H1 (cell line): ENCODE data around the gene EGR4. TPM values are rescaled to one million over a fixed set of nuclear protein-coding genes. Genes with fewer than 3 reads are reported as not detected.

Experiments used
- CTCF ChIA-PET: fragments of 300-600 bp; sonication (Branson Sonifier 250); formaldehyde crosslinking; loops from one replicate; lab custom pipeline; 2021; ENCODE audit not compliant: partially characterized antibody; lab: Charles Lee
- POLR2A ChIA-PET: fragments of 300-600 bp; sonication (Branson Sonifier 250); formaldehyde crosslinking; loops from one replicate; lab custom pipeline; 2021; ENCODE audit warnings: inconsistent platforms; ENCODE audit not compliant: partially characterized antibody; lab: Charles Lee
- DNase-seq, 2 experiments: peaks; one replicate each; pipeline versions ENCODE4 v3.0.0 to v3.0.0-alpha.2; 2010 to 2022; ENCODE audit warnings: low spot score in 2 of 2, low read depth in 1 of 2, mixed read lengths in 1 of 2
- FAIRE-seq: peaks from 2 replicates; lab custom pipeline; 2011; peaks lifted over from hg19 to GRCh38; lab: Jason Lieb, UNC
- H2AFZ ChIP-seq: 2 replicates; pipeline ENCODE4 v1.8.1; 2012; ENCODE audit warnings: low read length, inconsistent platforms
- H2AK5ac ChIP-seq: 2 replicates; pipeline ENCODE4 v1.6.1; 2013; ENCODE audit warnings: low read depth, low read length
- H2BK120ac ChIP-seq: replicated peaks from 2 replicates; pipeline ENCODE3; 2013; ENCODE audit warnings: low read depth, low read length, inconsistent platforms
- H2BK12ac ChIP-seq: 2 replicates; pipeline ENCODE4 v1.6.1; 2013; ENCODE audit warnings: low read depth, low read length
- H2BK15ac ChIP-seq: 2 replicates; pipeline ENCODE4 v1.6.1; 2013; ENCODE audit warnings: low read length
- H2BK20ac ChIP-seq: 2 replicates; pipeline ENCODE4 v1.6.1; 2013; ENCODE audit warnings: low read length
- H2BK5ac ChIP-seq: 2 replicates; pipeline ENCODE4 v1.6.1; 2013; ENCODE audit warnings: low read depth, low read length
- H3K14ac ChIP-seq: 2 replicates; pipeline ENCODE4 v1.6.1; 2013; ENCODE audit warnings: inconsistent platforms; ENCODE audit not compliant: insufficient read length
- H3K18ac ChIP-seq: 2 replicates; pipeline ENCODE4 v1.6.1; 2013; ENCODE audit warnings: low read length; ENCODE audit errors: extremely low read depth
- H3K23ac ChIP-seq: 2 replicates; pipeline ENCODE4 v1.6.1; 2013; ENCODE audit warnings: inconsistent platforms; ENCODE audit not compliant: insufficient read length
- H3K23me2 ChIP-seq: 2 replicates; pipeline ENCODE4 v1.6.1; 2013; ENCODE audit warnings: low read depth, low read length
- H3K27ac ChIP-seq: 2 replicates; pipeline ENCODE4 v1.6.1; 2011; ENCODE audit warnings: low read depth, low read length, inconsistent platforms
- H3K27me3 ChIP-seq, 4 experiments: replicated peaks in 1 of 4; 1 replicate in 1 of 4; 2 replicates in 3 of 4; pipeline versions ENCODE4 v1.6.1 to v1.8.1; 2011 to 2013; ENCODE audit warnings: low read length in 3 of 4, mild to moderate bottlenecking in 3 of 4, inconsistent platforms in 2 of 4, mixed read lengths in 2 of 4, moderate library complexity in 1 of 4; ENCODE audit not compliant: control insufficient read depth in 3 of 4, insufficient read depth in 3 of 4; ENCODE audit errors: extremely low read depth in 1 of 4
- H3K36me3 ChIP-seq, 4 experiments: 2 replicates each; pipeline versions ENCODE4 v1.6.1 to v1.8.1; 2011 to 2013; ENCODE audit warnings: mild to moderate bottlenecking in 4 of 4, low read length in 3 of 4, moderate library complexity in 2 of 4, control low read depth in 1 of 4, inconsistent platforms in 1 of 4; ENCODE audit not compliant: insufficient read depth in 4 of 4, control insufficient read depth in 2 of 4
- H3K4ac ChIP-seq: replicated peaks from 2 replicates; pipeline ENCODE3; 2013; ENCODE audit warnings: low read length, low read depth, mixed read lengths, inconsistent platforms; ENCODE audit not compliant: insufficient read length
- H3K4me1 ChIP-seq, 4 experiments: replicated peaks in 1 of 4; 1 replicate in 1 of 4; 2 replicates in 3 of 4; pipeline versions ENCODE4 v1.6.1 to v1.8.1; 2011 to 2013; ENCODE audit warnings: low read length in 3 of 4, inconsistent platforms in 2 of 4, mixed read lengths in 1 of 4; ENCODE audit not compliant: insufficient read depth in 4 of 4, control insufficient read depth in 3 of 4
- H3K4me2 ChIP-seq, 2 experiments: 2 replicates each; pipeline versions ENCODE4 v1.6.1 to v1.8.1; 2011 to 2013; ENCODE audit warnings: low read depth in 2 of 2, low read length in 2 of 2, control low read depth in 1 of 2, inconsistent platforms in 1 of 2, mild to moderate bottlenecking in 1 of 2; ENCODE audit not compliant: insufficient read depth in 1 of 2
- H3K4me3 ChIP-seq, 4 experiments: fragments of 200-600, 300-600 bp in 1 of 4; sonication (generic), shearing (Covaris generic), sonication (Bioruptor Twin) in 1 of 4; 2 replicates each; pipeline versions ENCODE4 v1.5.1 to v1.8.1; 2011 to 2016; ENCODE audit warnings: low read length in 4 of 4, low read depth in 3 of 4, control low read depth in 2 of 4, inconsistent platforms in 2 of 4, mild to moderate bottlenecking in 2 of 4, mixed read lengths in 1 of 4, moderate library complexity in 1 of 4; ENCODE audit not compliant: insufficient read depth in 2 of 4; ENCODE audit errors: extremely low read depth in 1 of 4
- H3K56ac ChIP-seq: replicated peaks from 2 replicates; pipeline ENCODE3; 2013; ENCODE audit warnings: low read depth, mild to moderate bottlenecking, mixed read lengths, low read length, inconsistent platforms; ENCODE audit not compliant: insufficient read length
- H3K79me1 ChIP-seq: 2 replicates; pipeline ENCODE4 v1.6.1; 2013; ENCODE audit warnings: low read depth, low read length, control low read depth
- H3K79me2 ChIP-seq, 2 experiments: 2 replicates each; pipeline versions ENCODE4 v1.6.1 to v1.8.1; 2012 to 2013; ENCODE audit warnings: low read length in 2 of 2, mild to moderate bottlenecking in 2 of 2, inconsistent platforms in 1 of 2; ENCODE audit not compliant: insufficient read depth in 2 of 2, control insufficient read depth in 1 of 2
- H3K9ac ChIP-seq, 4 experiments: replicated peaks in 1 of 4; 1 replicate in 1 of 4; 2 replicates in 3 of 4; pipeline versions ENCODE4 v1.6.1 to v1.8.1; 2011 to 2013; ENCODE audit warnings: low read depth in 3 of 4, low read length in 3 of 4, control low read depth in 2 of 4, mild to moderate bottlenecking in 2 of 4, moderate library complexity in 2 of 4, inconsistent platforms in 1 of 4; ENCODE audit errors: extremely low read depth in 1 of 4
- H3K9me3 ChIP-seq, 2 experiments: 2 replicates each; pipeline versions ENCODE4 v1.6.1 to v1.8.1; 2012 to 2013; ENCODE audit warnings: mild to moderate bottlenecking in 2 of 2, moderate library complexity in 2 of 2, control low read depth in 1 of 2, inconsistent platforms in 1 of 2, low read depth in 1 of 2, low read length in 1 of 2, mixed read lengths in 1 of 2; ENCODE audit not compliant: insufficient read depth in 2 of 2
- H4K20me1 ChIP-seq, 2 experiments: replicated peaks in 1 of 2; 2 replicates each; pipeline versions ENCODE3 to v1.8.1; 2011 to 2013; ENCODE audit warnings: inconsistent platforms in 2 of 2, low read length in 2 of 2, mild to moderate bottlenecking in 1 of 2; ENCODE audit not compliant: insufficient read depth in 2 of 2, control insufficient read depth in 1 of 2
- H4K5ac ChIP-seq: 2 replicates; pipeline ENCODE4 v1.6.1; 2013; ENCODE audit warnings: low read length, low read depth, mixed read lengths, inconsistent platforms; ENCODE audit not compliant: insufficient read length
- H4K8ac ChIP-seq: 2 replicates; pipeline ENCODE4 v1.8.0; 2013; ENCODE audit warnings: mild to moderate bottlenecking, moderate library complexity, low read length, inconsistent platforms; ENCODE audit not compliant: insufficient read depth; ENCODE audit errors: extremely low read depth
- H4K91ac ChIP-seq: replicated peaks from 2 replicates; pipeline ENCODE3; 2013; ENCODE audit warnings: low read length, mixed read lengths, inconsistent platforms; ENCODE audit not compliant: insufficient read length
- TCF12 ChIP-seq: IDR thresholded peaks from 2 replicates; pipeline ENCODE4 v1.6.1; 2011; ENCODE audit warnings: low read depth, mild to moderate bottlenecking, low read length
- TEAD4 ChIP-seq: IDR thresholded peaks from 2 replicates; pipeline ENCODE4 v1.6.1; 2012; ENCODE audit warnings: low read depth, low read length, inconsistent platforms, mixed read lengths
- WGBS, 2 experiments: shearing (Covaris generic) in 1 of 2; methylation state at CpG; one replicate each; pipeline versions ENCODE4 v1.1.6 to v1.1.7; 2013 to 2015; ENCODE audit warnings: low lambda C conversion rate in 2 of 2, mixed read lengths in 2 of 2, inconsistent platforms in 1 of 2, low coverage in 1 of 2, missing lambda C conversion rate in 1 of 2; ENCODE audit not compliant: insufficient replicate concordance in 2 of 2, insufficient coverage in 1 of 2, insufficient read length in 1 of 2; ENCODE audit errors: extremely low coverage in 1 of 2, missing lambda C conversion rate in 1 of 2; 5-methylcytosine and 5-hydroxymethylcytosine counted together
- polyA plus RNA-seq, 7 experiments: library from polyadenylated mRNA; depleted of rRNA in 3 of 7; stranded (reverse) in 5 of 7; unstranded in 2 of 7; fragments of >200 nt in 5 of 7; fragments of 200-250 nt in 2 of 7; gene quantifications; 1 replicate in 5 of 7; 2 replicates in 1 of 7; 4 replicates in 1 of 7; pipeline versions ENCODE4 v1.2.1 to v1.2.3, GENCODE V29; 2011 to 2013; ENCODE audit warnings: missing spikeins in 2 of 7, mixed read lengths in 2 of 7
- total RNA-seq: library from RNA; stranded (reverse); fragmentation: NEBNext Ultra II Directional; extraction: Animal tissue kit (Norgen Biotek cat#: 25700); gene quantifications from 2 replicates; pipeline ENCODE4 v1.2.1, GENCODE V29; 2021
- TF ChIP-seq, protein P1 (sequence below): IDR thresholded peaks from 2 replicates; pipeline ENCODE4 v1.6.1; 2011; ENCODE audit warnings: low read length, improper control_type of control experiment

EGR4 gene
- total and polyA plus RNA-seq, 2 of the 8 experiments (the other 6 are each of a cell fraction or from before 2014, with no cell fraction given): 0.20 TPM; not detected in 1

GRCh38 chr2:73257021-73257420 is 36.3 kb downstream of the EGR4 start:
- Histone ChIP-seq H2AFZ (no peak overlapping the region), H3K23ac (no peak overlapping the region), H3K27me3 (no peaks in the 10 kb centered on the region), H3K18ac (peak overlapping the region; percentile 32; the same call in 1 of the 2 replicates), H3K56ac (no peak overlapping the region), H3K14ac (no peak overlapping the region), H3K79me2 (no peaks in the 10 kb centered on the region), H3K4me1 (peaks cover 0 to 12% (median 4%) of the 10 kb centered on the region in 4 experiments; a peak in 3 of 7 replicates), H2BK120ac (no peak overlapping the region), H3K4me3 (no peak overlapping the region), H3K36me3 (peaks cover 11 to 36% (median 20%) of the 10 kb centered on the region in 4 experiments; a peak in 7 of 8 replicates), H2AK5ac (no peak overlapping the region), H3K4ac (no peak overlapping the region), H2BK15ac (peak overlapping the region; percentile 61; the same call in 1 of the 2 replicates), H3K23me2 (no peaks in the 10 kb centered on the region), H3K9ac (no peak overlapping the region), H4K20me1 (peaks cover 16 to 18% of the 10 kb centered on the region in 2 experiments), H4K5ac (no peak overlapping the region), H4K8ac (no peak overlapping the region), H3K79me1 (no peaks in the 10 kb centered on the region), H3K9me3 (no peaks in the 10 kb centered on the region), H3K4me2 (no peak overlapping the region), H4K91ac (no peak overlapping the region), H3K27ac (no peak overlapping the region), H2BK12ac (0 out of 2 replicates have a peak overlapping the region, but pooled peaks have one; percentile 39), H2BK5ac (peak overlapping the region; percentile 21; the same call in 1 of the 2 replicates), H2BK20ac (no peak overlapping the region)
- ChIA-PET CTCF (interaction anchor here (0.8 to 7.0 kb wide), 11 partner anchors 11 to 101 kb away, joined by 3 to 51 read pairs (median 4); partner anchors contain the start of genes CCT7, EGR4 and PRADC1), POLR2A (interaction anchor here (0.6 to 5.1 kb wide), 11 partner anchors 10 to 1177 kb away, joined by 3 to 53 read pairs (median 4); partner anchors contain the start of genes CCT7, FBXO41 and PRADC1)
- FAIRE-seq (no peak), DNase-seq (no peak)
- TF ChIP-seq TEAD4: no peak
- TF ChIP-seq TCF12: no peak
- TF ChIP-seq, protein P1, sequence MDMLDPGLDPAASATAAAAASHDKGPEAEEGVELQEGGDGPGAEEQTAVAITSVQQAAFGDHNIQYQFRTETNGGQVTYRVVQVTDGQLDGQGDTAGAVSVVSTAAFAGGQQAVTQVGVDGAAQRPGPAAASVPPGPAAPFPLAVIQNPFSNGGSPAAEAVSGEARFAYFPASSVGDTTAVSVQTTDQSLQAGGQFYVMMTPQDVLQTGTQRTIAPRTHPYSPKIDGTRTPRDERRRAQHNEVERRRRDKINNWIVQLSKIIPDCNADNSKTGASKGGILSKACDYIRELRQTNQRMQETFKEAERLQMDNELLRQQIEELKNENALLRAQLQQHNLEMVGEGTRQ: no peak
- 100% methylated on average over 2 of the region's 2 CpGs; no CpG with 5 or more reads in 1 of the 2 experiments for WGBS, 2 experiments
